GM21825 (cell line): Measurements from ENCODE around the gene CNPY1.

Experiments
- ATAC-seq: cut with Tn5 transposase; IDR thresholded peaks from one replicate; pipeline ENCODE4 v1.9.1; 2021; ENCODE audit warnings: mild to moderate bottlenecking, moderate library complexity; ENCODE audit not compliant: unreplicated experiment

Gene CNPY1

DNA sequence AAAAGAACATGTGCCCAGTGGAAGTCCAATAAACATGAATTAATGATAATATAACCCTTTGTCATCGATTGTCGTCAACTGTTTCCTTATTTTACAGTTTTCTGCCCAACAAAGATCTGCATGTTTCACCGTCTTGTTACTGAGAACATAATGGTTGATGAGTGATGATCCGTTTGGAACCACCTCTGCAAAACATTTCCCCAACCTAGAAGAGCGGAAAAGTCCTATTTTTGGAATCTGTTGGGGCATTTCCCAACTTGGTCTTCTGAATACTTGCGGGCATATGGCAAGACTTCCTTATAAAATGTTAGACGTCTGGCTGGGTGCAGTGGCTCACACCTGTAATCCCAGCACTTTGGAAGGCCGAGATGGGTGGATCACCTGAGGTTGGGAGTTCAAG, 32.1 kb downstream of the CNPY1 start:
- no peak for ATAC-seq

DNA sequence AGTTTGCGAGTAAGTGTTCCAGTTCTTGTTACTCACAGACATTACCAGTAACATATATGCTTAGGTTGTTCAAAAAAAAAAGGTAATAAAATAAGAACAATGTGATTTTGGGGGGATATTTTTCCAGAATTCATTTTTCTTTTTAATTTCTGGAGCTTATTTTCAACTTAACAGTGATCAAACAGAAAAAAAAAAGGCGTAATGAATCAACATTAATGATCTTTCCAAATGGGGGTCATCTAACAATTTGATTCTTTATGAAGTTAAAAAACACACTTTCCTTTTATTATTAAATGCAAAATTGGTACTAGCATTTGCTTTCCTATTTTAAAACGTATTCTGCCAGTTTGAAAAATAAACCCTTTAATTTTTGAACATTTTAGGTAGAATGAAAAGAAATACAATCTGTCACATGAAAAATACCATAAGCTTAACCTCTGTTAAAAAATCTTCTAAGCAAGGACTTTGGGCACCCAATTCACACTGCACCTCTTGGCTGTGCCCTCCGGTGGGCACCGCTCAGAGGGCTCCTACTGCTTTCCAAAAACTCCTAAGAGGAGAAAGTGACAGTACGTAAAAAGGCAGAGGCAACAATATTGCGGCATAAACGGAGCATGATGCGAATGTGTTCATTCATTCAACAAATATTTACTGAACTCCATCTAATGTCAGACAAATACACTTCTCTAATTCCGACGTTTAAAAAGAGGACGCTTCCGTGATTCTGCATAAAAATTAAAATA, 32.6 kb downstream of the CNPY1 start:
- ATAC-seq = no peak

DNA sequence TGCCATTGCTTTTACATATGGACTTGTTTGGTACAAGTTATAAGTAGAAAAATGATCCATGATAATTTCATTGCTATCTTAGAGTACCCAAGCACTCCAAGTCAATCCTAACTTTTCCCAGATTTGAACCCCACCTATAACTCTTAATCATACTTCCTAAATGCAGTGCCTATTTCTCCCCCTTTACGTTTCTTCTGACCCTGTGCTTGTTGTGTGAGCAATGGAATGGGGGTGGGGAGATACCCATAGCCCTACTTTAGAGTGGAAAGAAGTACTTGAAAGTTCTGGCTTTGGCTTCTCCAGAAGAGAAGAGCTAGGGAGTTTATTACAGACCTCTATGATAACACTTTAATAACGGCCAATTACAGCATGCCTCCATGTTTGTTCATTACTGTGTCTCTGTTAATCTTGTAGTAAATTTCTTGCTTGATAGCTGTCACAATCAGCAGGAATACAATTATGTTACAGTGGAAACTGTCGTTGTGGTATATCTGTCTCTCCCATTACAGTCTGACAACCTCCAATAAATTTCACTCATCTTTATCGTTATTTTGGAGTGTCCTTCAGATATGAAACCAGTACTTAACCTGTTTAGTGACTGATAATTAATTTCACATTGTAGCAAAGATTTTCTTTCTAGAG, 34.0 kb downstream of the CNPY1 start:
- no peak for ATAC-seq

DNA sequence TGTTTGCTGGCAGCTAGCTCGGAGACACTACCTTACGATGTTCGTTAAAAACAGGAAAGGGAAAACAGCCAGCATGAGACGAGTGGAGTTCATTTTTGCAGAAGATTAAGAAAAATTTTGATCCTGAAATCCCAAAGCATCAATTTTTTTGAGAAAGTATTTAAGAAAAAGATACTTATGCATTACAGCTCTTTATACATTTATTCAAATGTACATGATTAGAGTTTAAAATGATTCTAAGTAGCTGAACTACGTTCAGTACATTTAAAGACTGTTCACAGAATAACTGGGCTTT, 34.7 kb downstream of the CNPY1 start:
- no peak for ATAC-seq

DNA sequence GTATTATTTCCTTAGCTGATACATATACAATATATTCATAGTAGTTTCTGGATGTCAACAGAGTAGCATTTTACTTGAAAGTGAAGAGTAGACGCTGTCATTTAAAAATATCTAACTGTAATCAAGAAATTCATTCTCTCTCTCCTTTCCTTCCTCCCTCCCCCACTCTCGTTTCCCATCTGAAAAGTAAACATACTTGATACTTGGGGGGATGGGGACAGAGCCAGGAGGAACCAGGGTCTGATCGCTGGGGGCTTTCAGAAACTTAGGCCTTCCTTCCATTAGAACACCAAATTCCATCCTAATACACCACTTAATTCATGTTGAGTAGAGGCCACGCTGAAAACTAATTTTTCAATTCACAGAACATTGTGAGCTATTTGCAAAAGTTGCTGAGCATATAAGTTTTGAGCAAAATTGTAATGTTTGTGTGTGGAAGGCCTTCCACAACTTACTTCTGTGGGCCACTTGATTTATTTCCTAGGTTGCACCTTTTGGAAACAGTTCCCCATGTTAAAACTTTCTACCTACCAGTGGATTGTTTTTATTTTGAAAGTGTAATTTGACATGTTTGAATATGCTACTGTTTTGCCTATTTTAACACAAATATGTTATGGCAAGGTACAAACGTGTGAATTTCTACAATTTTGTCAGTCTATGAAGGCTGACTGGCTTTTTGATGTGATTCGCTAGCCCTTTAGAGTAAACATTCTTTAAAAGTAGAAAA, 35.2 kb downstream of the CNPY1 start:
- ATAC-seq = no peak

GRCh38 chr7:155509725-155510551, 36.4 kb downstream of the CNPY1 start:
- no peak for ATAC-seq

- ATAC-seq = no peak
Observed at GRCh38 chr7:155509359-155509724, 37.0 kb downstream of the CNPY1 start.

- no peak for ATAC-seq
Observed at GRCh38 chr7:155508376-155509358, 37.7 kb downstream of the CNPY1 start.

DNA sequence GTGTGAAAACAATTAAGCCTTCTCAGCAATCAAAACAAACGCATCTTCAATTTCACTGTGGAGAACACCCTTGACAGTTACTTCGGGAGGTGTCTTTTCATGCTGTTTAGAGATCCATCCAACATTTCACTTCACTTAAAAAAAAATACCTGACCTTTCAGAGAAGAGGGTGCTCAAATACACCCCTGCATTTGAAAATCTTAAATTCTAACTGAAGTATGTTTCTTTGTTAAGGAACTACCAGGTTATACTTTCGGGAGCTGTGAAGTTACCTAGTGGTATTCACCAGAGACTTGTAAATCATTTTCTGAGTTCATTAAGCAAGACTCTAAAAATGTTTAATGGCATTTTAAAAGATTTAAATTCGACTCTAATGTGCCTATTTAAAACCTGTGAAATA, 38.8 kb downstream of the CNPY1 start:
- no peak for ATAC-seq

- ATAC-seq = no peak
Observed at GRCh38 chr7:155506854-155507337, 39.5 kb downstream of the CNPY1 start.

- ATAC-seq = no peak
Observed at GRCh38 chr7:155505422-155505793, 41.0 kb downstream of the CNPY1 start.

DNA sequence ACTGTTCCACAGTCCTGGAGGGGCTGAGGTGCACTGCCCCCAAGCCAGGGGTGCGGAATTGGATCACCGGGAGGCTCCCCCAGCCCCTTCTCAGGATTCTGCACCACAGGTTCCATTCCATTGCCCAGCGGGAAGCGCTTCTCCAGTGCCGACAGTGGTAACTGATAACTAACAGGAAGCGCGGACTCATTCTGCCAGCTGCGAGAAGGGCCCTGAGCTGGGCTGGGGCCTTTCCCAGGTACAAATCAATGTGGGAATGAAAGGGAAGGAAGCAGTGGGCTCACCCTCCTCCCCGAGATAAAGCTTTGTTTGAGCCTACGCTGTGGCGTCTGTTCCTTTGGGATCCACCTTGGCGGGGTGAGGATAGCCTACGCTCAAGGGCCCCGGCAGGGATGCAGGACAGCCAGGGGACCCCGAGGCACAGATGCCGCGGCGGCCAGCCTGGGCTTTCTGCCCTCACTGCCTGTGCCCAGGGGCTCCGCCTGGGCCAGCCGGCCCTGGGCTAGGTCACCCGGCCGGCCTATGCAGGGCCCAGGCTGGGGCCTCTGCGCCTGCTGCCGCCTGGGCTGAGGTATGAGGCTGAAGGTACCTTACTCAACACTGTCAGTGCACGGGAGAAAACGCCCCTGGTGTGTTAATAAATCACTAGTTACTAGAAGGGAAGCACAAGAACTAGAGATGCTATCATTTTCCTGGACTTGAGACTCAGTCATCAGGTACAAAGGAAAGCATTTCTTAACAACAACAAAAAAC, 49.0 kb downstream of the CNPY1 start:
- ATAC-seq = no peak

DNA sequence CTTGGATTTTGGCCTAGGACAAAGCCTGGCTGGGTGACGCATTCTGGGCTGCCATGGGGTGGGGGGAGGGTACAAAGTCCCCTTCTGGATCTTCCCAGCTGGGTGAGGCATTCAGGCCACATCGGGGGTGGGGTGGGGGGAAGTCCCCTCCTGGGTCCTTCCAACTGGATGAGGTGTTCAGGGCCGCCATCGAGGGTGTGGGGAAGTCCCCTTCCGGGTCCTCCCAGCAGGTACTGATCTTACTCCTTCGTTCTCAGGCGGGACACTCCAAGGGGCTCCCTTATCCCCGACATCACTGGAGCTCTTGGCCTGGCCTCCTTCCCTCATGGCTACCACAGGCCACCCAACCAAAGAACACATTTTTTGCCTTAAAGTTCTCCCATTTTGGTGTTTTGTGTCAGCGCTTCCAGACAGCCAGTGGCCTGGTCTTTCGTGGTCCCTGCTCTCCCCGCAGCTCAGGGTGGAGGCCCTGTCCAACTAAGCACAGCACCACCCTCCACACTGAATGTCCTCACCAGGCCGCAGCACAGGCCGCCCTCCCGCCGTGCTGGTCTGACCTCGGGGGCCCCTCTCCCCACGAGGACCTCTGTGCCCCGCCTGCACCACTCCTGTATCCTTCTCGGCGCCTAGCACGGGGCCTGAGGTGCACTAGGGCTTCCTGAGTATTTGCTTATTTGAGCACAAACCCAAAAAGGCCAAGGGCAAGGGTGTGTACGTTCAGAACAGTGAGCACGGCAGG, 49.9 kb downstream of the CNPY1 start:
- ATAC-seq = no peak

DNA sequence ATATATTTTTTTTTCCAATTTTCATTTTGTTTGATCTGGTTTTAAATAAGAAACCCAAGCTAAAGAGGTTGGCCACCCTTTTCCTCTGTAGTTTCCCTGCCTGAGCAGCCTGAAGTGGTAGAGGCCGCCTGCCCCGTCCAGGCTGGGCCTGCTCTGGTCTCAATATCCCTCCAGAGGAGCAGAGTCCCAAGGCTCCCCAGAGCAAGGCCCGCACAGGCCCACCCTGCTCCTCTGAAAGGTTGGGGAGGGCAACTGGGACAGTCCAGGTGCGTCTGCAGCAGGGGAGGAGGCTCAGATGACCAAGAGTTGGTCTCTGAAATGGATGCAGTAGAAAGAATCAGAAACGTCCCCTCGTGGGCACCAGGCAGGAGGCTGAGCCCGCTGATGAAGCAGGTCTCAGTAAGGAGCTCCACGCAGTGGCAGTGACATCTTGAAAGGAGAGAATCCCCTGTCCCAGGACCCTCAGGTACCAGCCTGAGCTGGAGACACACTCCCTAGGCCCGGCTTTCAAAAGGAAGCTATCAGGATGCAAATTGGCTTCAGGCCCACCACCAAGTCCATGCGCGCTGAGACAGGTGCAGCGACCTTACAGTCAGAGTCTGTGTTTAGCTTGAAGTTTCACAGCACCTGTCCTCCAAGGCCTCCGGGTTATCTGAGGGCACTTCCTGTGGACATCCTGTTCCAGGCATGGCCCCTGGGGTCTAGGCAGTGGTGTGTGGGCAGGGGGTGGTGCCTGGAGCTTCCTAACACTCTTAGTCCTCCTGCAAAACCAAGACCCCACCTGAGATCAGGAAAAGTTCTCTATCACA, 50.7 kb downstream of the CNPY1 start:
- ATAC-seq = no peak

DNA sequence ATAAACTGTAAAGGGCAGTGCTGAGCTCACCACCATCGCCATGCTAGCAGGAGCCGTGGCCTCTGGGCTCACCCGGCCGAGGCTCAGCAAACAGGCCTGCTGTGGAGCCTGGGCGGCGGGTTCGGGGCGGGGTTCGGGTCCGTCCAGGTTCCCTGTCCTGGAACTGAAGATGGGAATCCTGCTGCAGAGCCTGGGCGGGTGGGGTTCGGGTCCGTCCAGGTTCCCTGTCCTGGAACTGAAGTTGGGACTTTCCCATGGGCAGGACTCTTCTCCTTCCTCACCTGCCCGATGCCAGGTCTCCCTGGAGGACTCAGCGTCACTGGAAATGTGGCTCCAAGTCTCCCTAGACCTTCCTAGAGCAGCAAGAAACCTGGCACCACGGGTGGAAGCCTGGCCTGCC, 51.8 kb downstream of the CNPY1 start:
- no peak for ATAC-seq

DNA sequence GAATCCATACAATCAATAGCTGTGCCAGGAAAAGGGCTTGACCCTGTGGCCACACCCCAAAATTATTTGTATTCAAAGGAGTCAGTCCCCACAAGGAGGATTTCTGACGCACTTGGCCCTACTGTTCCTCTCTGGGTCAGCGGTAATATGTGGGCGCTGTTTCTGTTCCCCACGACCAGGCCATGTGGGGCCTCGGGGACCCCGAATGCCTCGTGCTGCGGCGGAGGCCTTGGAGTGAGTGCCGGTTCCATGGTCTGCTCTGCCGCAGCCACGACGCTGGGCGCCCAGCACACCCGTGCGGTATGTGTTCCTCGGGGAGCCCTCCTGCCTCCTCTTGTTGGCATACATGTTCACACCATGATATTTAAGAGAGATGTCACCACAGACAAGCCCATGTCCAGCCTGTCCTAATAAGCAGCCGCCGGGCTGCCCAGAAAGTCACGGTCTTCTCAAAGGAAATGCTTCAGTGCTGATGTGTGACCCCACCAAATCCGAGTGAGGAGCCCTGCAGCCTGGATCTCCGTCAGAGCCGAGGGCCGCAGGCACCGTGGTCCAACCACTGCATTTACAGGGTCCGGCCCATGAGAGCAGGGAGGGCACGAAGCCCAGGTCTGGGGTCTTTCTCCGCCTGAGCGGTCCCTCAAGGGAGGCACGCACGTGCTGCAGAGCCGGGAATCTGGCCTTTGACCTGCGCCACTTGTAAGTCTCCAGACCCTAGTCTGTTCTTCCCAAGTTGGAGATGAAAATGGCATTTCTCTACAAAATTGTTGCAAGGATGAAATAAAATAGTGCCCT, 52.4 kb downstream of the CNPY1 start:
- ATAC-seq = no peak

DNA sequence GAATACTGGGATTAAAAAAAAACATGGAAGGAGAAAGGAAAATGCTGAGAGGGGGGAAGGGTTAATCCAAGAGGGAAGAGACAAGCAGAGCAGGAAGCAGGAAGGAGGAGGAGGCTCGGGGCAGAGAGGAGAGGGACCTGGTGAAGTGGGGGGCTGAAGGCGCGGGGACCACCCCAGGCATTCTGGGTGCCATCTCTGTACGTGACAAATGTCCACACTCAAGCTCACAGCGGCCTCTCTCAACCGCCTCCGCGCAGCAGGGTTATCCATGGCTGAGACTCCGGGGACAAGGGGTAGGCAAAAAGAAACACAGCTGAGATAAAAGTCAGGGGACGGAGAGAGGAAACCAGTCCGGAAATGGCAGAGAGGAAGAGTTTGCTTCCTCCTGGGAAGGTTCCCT, 54.5 kb downstream of the CNPY1 start:
- no peak for ATAC-seq
